Vagina (tissue), 2 donors: ENCODE results near the gene MRPL12. TPM values are rescaled to one million over a fixed set of nuclear protein-coding genes. Genes with fewer than 3 reads are reported as not detected.
"Not testable (repeated sequence)": the region's sequence is repeated elsewhere in the genome, so short reads cannot be mapped to it uniquely, and the experiment has no call there.

Experiments
- DNase-seq, 2 donors: peaks; one replicate each; pipeline ENCODE4 v3.0.0-alpha.2; 2017; ENCODE audit errors: extremely low spot score in 2 of 2
- H3K27ac ChIP-seq: fragments of 200-600 bp; sonication (generic); one replicate; pipeline ENCODE4 v1.5.1; 2019
- H3K27me3 ChIP-seq: fragments of 200-600 bp; sonication (generic); one replicate; pipeline ENCODE4 v1.5.1; 2019
- H3K36me3 ChIP-seq, 2 donors: fragments of 200-600 bp; sonication (generic); one replicate each; pipeline ENCODE4 v1.5.1; 2017 to 2019
- H3K4me1 ChIP-seq: fragments of 200-600 bp; sonication (generic); one replicate; pipeline ENCODE4 v1.5.1; 2019
- H3K4me3 ChIP-seq, 2 donors: fragments of 200-600 bp; sonication (generic); 1 replicate in 1 of 2; 2 replicates in 1 of 2; pipeline ENCODE4 v1.5.1; 2016 to 2019
- H3K9me3 ChIP-seq: fragments of 200-600 bp; sonication (generic); one replicate; pipeline ENCODE4 v1.5.1; 2019
- POLR2A ChIP-seq, 2 donors: fragments of 450-650 bp; IDR thresholded peaks; one replicate each; pipeline ENCODE4 v1.6.1; 2017; ENCODE audit warnings: antibody characterized with exemption in 2 of 2, mild to moderate bottlenecking in 2 of 2, moderate library complexity in 2 of 2
- POLR2AphosphoS5 ChIP-seq, 2 donors: sonication (generic); formaldehyde crosslinking; IDR thresholded peaks; one replicate each; pipeline ENCODE4 v1.9.0; 2017; ENCODE audit warnings: antibody characterized with exemption in 2 of 2, mild to moderate bottlenecking in 2 of 2, low read depth in 1 of 2; ENCODE audit not compliant: insufficient read depth in 1 of 2
- intact Hi-C: fragments of 100-400 bp; cut with DNase I; formaldehyde crosslinking; loops from one replicate; pipeline ENCODE4 v1.15.1; 2023
- total RNA-seq: library from RNA; depleted of rRNA; stranded (reverse); fragments of >200 nt; gene quantifications from one replicate; pipeline ENCODE4 v1.2.3, GENCODE V29; 2016
- TF ChIP-seq, protein P1 (sequence below), 3 experiments: fragments of 450-650 bp in 2 of 3; fragments of 200-600 bp in 1 of 3; sonication (generic) in 1 of 3; IDR thresholded peaks; one replicate each; pipeline ENCODE4 v1.5.1; 2017 to 2019; ENCODE audit warnings: antibody characterized with exemption in 3 of 3, mild to moderate bottlenecking in 2 of 3, moderate library complexity in 2 of 3

The MRPL12 gene
- total RNA-seq, 1 donor from 2014 or later: 77.3 TPM

DNA sequence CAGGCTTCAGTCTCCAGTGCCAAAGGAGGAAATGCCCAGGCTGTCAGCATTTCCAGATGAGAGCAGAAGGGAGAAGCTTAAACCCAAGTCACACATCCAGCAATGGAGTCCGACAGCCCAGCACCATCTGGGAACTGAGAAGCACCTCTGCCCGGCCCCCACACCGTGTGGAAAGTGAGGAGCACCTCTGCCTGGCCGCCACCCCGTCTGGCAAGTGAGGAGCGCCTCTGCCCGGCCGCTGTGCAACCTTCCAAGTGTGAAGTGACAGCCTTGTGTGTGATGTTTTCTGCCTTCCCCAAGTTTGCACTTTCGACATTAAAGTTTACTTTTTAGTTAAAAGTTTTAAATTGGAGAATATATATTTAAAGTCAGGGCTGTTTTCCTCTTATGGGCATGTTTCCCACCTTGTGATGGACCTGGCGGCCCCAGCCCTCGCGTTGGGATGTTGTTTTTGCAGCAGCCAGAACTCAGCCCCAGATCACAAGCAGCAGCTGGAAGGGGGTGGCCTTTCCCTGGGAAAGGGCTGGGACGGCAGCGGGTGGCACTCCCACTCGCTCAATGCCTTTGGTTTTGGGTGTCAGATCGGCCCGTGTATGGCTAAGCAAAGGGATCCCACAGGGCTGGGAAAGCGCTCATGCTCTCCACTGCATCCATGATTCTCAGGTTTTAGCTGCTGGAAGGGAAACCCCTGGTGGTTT lies 29.5 kb upstream of the MRPL12 start:
- intact Hi-C loops: no loop called here

DNA sequence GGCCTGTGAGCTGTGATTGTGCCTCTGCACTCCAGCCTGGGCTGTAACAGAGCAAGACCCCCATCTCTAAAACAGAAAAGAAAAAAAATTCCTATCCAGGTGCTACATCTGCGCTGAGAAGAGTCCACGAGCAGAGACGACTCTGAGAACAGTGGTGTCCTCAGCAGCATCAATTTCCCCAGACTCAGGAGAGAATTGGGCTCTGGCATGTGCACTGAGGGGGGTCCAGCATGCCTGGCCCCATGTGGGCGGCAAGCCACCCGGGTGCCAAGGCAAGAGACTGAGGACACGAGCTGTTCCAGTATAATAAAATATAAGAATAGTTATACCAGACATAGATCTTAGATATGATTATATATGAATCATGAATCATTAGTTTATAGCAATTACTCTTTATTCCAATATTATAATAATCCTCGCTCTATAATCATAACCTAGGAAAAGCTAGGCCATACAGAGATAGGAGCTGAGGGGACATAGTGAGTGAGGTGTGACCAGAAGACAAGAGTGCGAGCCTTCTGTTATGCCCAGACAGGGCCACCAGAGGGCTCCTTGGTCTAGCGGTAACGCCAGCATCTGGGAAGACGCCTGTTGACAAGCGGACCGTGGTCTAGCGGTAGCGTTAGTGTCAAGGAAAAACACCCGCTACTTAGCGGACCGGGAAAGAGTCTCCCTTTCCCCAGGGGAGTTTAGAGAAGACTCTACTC lies 27.5 kb upstream of the MRPL12 start:
- TF ChIP-seq, protein P1, sequence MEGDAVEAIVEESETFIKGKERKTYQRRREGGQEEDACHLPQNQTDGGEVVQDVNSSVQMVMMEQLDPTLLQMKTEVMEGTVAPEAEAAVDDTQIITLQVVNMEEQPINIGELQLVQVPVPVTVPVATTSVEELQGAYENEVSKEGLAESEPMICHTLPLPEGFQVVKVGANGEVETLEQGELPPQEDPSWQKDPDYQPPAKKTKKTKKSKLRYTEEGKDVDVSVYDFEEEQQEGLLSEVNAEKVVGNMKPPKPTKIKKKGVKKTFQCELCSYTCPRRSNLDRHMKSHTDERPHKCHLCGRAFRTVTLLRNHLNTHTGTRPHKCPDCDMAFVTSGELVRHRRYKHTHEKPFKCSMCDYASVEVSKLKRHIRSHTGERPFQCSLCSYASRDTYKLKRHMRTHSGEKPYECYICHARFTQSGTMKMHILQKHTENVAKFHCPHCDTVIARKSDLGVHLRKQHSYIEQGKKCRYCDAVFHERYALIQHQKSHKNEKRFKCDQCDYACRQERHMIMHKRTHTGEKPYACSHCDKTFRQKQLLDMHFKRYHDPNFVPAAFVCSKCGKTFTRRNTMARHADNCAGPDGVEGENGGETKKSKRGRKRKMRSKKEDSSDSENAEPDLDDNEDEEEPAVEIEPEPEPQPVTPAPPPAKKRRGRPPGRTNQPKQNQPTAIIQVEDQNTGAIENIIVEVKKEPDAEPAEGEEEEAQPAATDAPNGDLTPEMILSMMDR (IDR thresholded peaks at IDR 0.05): peak in 2 of 3 experiments; percentile 8 to 45
- DNase-seq, H3K4me3 ChIP-seq, H3K9me3 ChIP-seq, intact Hi-C loops, H3K27me3 ChIP-seq, H3K4me1 ChIP-seq, H3K27ac ChIP-seq: not testable (repeated sequence)
- H3K36me3 ChIP-seq: peaks cover 0 to 27% of the 10 kb centered on the region in 2 donors

More for the DNA sequence above, 29.5 kb upstream of the MRPL12 start:
- H3K4me3 ChIP-seq: no peak overlapping the region
- TF ChIP-seq POLR2AphosphoS5 (IDR thresholded peaks at IDR 0.05; ENCODE audit: insufficient read depth in 1 of 2, low read depth in 1 of 2) (no peak), POLR2A (IDR thresholded peaks at IDR 0.05) (no peak)
- TF ChIP-seq, protein P1 (IDR thresholded peaks at IDR 0.05): no peak
- H3K9me3 ChIP-seq: no peaks in the 10 kb centered on the region
- peaks cover 0 to 44% of the 10 kb centered on the region in 2 donors for H3K36me3 ChIP-seq
- DNase-seq: no peak
- no peaks in the 10 kb centered on the region for H3K4me1 ChIP-seq
- no peak overlapping the region for H3K27ac ChIP-seq
- H3K27me3 ChIP-seq: no peaks in the 10 kb centered on the region

DNA sequence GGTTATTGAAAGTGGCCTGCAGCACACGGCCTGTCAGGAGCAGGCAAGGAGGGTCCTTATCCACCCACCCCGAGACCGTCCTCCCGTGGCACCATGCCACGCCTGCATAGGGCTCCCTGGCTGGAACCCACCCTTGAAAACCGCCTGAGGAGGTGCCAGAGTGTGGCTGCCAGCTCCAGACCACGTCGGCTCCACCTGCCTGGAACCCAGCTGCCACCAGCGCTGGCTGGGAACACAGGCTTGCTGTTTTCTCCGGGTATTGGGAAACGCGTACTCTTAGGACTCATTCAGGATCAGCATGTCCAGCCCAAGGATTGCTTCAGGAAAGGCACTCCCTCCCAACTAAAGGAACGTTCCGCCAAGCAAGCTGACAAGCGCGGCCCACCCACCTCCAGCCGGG lies 26.3 kb upstream of the MRPL12 start:
- TF ChIP-seq POLR2A (IDR thresholded peaks at IDR 0.05): no peak
- H3K4me3 ChIP-seq: no peak overlapping the region
- no peak for DNase-seq
- peaks cover 5% of the 10 kb centered on the region for H3K4me1 ChIP-seq
- peaks cover 0 to 21% of the 10 kb centered on the region in 2 donors for H3K36me3 ChIP-seq
- intact Hi-C loops: no loop called here
- H3K27ac ChIP-seq: no peak overlapping the region
- no peaks in the 10 kb centered on the region for H3K27me3 ChIP-seq
- no peaks in the 10 kb centered on the region for H3K9me3 ChIP-seq

DNA sequence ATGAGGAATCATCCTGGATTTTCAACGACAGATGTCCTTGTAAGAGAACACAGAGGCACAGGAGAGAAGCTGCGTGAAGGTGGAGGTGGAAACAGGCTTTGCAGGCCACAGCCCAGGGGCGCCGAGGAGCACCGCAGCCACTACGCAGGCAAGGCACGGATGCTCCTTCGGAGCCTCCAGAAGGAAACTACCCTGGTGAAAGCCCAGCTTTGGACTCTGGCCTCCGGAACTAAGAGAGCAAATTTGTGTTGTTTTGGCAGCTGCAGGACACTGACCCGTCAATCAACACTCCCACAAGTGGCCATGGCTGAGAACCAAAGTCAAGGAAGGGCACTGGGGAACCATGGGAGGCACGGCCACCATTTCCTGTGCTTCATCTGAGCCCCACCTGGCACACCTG lies 23.0 kb upstream of the MRPL12 start:
- intact Hi-C loops: no loop called here
- DNase-seq: no peak
- TF ChIP-seq POLR2A (IDR thresholded peaks at IDR 0.05) (no peak), POLR2AphosphoS5 (IDR thresholded peaks at IDR 0.05; ENCODE audit: insufficient read depth in 1 of 2, low read depth in 1 of 2) (no peak)
- TF ChIP-seq, protein P1 (IDR thresholded peaks at IDR 0.05): no peak
- Histone ChIP-seq H3K4me3 (no peak overlapping the region), H3K4me1 (peaks cover 27% of the 10 kb centered on the region), H3K27me3 (no peaks in the 10 kb centered on the region), H3K27ac (no peak overlapping the region), H3K36me3 (peaks cover 0 to 7% of the 10 kb centered on the region in 2 donors), H3K9me3 (no peaks in the 10 kb centered on the region)

DNA sequence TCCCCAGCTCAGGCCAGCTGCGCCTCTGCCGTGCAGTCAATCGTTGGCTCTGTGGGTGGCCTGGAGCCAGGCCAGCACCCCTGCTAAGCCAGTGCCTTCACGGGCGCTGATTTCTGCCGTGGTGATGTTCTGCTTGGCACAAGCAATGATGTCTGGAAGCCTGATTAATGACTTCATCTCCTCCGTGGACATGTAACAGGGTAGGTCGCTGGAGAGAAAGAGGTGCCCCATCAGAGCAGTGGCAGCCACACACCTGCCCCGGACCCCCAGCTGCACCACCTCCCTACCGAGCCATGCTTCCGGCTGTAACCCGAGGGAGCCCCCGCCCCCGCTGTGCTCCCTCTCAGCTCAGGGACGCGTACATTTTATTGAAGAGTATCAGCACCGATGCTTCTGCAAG lies 21.5 kb upstream of the MRPL12 start:
- Histone ChIP-seq H3K9me3 (no peaks in the 10 kb centered on the region), H3K4me3 (no peak overlapping the region), H3K4me1 (peaks cover 41% of the 10 kb centered on the region), H3K27ac (no peak overlapping the region), H3K27me3 (no peaks in the 10 kb centered on the region), H3K36me3 (peaks cover 0 to 21% of the 10 kb centered on the region in 2 donors)
- TF ChIP-seq POLR2AphosphoS5 (IDR thresholded peaks at IDR 0.05; ENCODE audit: insufficient read depth in 1 of 2, low read depth in 1 of 2) (no peak), POLR2A (IDR thresholded peaks at IDR 0.05) (no peak)
- TF ChIP-seq, protein P1 (IDR thresholded peaks at IDR 0.05): no peak
- intact Hi-C loops: no loop called here
- DNase-seq: no peak
